ENCODE data around the gene RAPGEF4.

RAPGEF4 gene

GRCh38 chr2:172976116-172976515, 240.5 kb downstream of the RAPGEF4 start:
- DNase-seq = no peak

- no peak for DNase-seq
Measured at GRCh38 chr2:172976816-172977215, 241.2 kb downstream of the RAPGEF4 start.

- DNase-seq = no peak
Measured at GRCh38 chr2:172977270-172978062, 241.8 kb downstream of the RAPGEF4 start.

- no peak for DNase-seq
Measured at GRCh38 chr2:172978063-172978383, 242.4 kb downstream of the RAPGEF4 start.

GRCh38 chr2:172985139-172985892, 249.7 kb downstream of the RAPGEF4 start:
- DNase-seq = no peak

GRCh38 chr2:172986040-172986439, 250.4 kb downstream of the RAPGEF4 start:
- DNase-seq = no peak

GRCh38 chr2:172988728-172989127, 253.1 kb downstream of the RAPGEF4 start:
- no peak for DNase-seq

GRCh38 chr2:172991031-172991430, 255.4 kb downstream of the RAPGEF4 start:
- DNase-seq = no peak

- no peak for DNase-seq
Measured at GRCh38 chr2:172993139-172993538, 257.5 kb downstream of the RAPGEF4 start.

GRCh38 chr2:172993931-172994717, 258.5 kb downstream of the RAPGEF4 start:
- DNase-seq = no peak

GRCh38 chr2:172994864-172995263, 259.2 kb downstream of the RAPGEF4 start:
- DNase-seq = no peak

GRCh38 chr2:172995323-172996244, 259.9 kb downstream of the RAPGEF4 start:
- DNase-seq = no peak

- no peak for DNase-seq
Measured at GRCh38 chr2:172996387-172996961, 260.8 kb downstream of the RAPGEF4 start.

GRCh38 chr2:172997031-172997430, 261.4 kb downstream of the RAPGEF4 start:
- DNase-seq = no peak

GRCh38 chr2:172998547-172999272, 263.1 kb downstream of the RAPGEF4 start:
- no peak for DNase-seq

GRCh38 chr2:172999641-173000386, 264.2 kb downstream of the RAPGEF4 start:
- DNase-seq = no peak

- no peak for DNase-seq
Measured at GRCh38 chr2:173001664-173002604, 266.3 kb downstream of the RAPGEF4 start.

- DNase-seq = no peak
Measured at GRCh38 chr2:173002751-173003541, 267.3 kb downstream of the RAPGEF4 start.

GRCh38 chr2:173008786-173009185, 273.1 kb downstream of the RAPGEF4 start:
- DNase-seq = no peak

All from stimulated activated CD4-positive, alpha-beta T cell treated with anti-CD3 and anti-CD28 coated beads, Interleukin-4, amount 100 ng/mL, for 24 hours (primary cell).